Loucy (cell line): ENCODE measurements around the gene CD96.

Experiments used
- CTCF ChIP-seq: fragments of 200-600 bp; sonication (generic); conservative IDR thresholded peaks from 2 replicates; pipeline ENCODE4 v1.5.1; 2014; ENCODE audit warnings: mild to moderate bottlenecking, antibody characterized with exemption, low read length
- EZH2phosphoT487 ChIP-seq: fragments of 200-600 bp; IDR thresholded peaks from 2 replicates; pipeline ENCODE4 v1.6.1; 2018; ENCODE audit warnings: antibody characterized with exemption, mild to moderate bottlenecking, moderate library complexity, borderline replicate concordance

GRCh38 chr3:111548756-111549155 is 6.8 kb downstream of the CD96 start:
- TF ChIP-seq CTCF, result no peak
- TF ChIP-seq EZH2phosphoT487, result no peak
